ENCODE results near the gene HMGN4. TPM values are rescaled to one million over a fixed set of nuclear protein-coding genes. Genes with fewer than 3 reads are reported as not detected.
"Not testable (repeated sequence)": the region's sequence is repeated elsewhere in the genome, so short reads cannot be mapped to it uniquely, and the experiment has no call there.

The HMGN4 gene
- polyA plus RNA-seq, 1 donor from 2014 or later, result 125 TPM

- Histone ChIP-seq H3K36me3 (ENCODE audit: insufficient read depth, low read length) (no peaks in the 10 kb centered on the region), H3K79me2 (replicated peaks; ENCODE audit: insufficient read depth, low read length) (no peaks in the 10 kb centered on the region), H3K9me3 (ENCODE audit: low read length) (no peaks in the 10 kb centered on the region), H3F3A (ENCODE audit: insufficient read depth, low read length, poor library complexity, severe bottlenecking) (no peaks in the 10 kb centered on the region), H3K9ac (ENCODE audit: low read length) (no peak overlapping the region), H2AFZ (ENCODE audit: low read depth, low read length) (no peak overlapping the region), H3K4me3 (ENCODE audit: low read length) (no peak overlapping the region), H3K4me2 (ENCODE audit: low read length) (no peak overlapping the region), H4K20me1 (ENCODE audit: insufficient read depth) (no peaks in the 10 kb centered on the region), H3K27ac (ENCODE audit: low read length) (no peak overlapping the region), H3K9me2 (ENCODE audit: insufficient read depth, low read length) (no peaks in the 10 kb centered on the region), H3K27me3 (ENCODE audit: insufficient read depth, low read depth, low read length) (peaks cover 36% of the 10 kb centered on the region)
- TF ChIP-seq RAD21 (conservative IDR thresholded peaks at IDR 0.05), result no peak
- no peak for TF ChIP-seq SMC3 (conservative IDR thresholded peaks at IDR 0.05; ENCODE audit: poor library complexity)
- TF ChIP-seq TAF1 (IDR thresholded peaks at IDR 0.05; ENCODE audit: low read depth), result no peak
- TF ChIP-seq, protein P1, sequence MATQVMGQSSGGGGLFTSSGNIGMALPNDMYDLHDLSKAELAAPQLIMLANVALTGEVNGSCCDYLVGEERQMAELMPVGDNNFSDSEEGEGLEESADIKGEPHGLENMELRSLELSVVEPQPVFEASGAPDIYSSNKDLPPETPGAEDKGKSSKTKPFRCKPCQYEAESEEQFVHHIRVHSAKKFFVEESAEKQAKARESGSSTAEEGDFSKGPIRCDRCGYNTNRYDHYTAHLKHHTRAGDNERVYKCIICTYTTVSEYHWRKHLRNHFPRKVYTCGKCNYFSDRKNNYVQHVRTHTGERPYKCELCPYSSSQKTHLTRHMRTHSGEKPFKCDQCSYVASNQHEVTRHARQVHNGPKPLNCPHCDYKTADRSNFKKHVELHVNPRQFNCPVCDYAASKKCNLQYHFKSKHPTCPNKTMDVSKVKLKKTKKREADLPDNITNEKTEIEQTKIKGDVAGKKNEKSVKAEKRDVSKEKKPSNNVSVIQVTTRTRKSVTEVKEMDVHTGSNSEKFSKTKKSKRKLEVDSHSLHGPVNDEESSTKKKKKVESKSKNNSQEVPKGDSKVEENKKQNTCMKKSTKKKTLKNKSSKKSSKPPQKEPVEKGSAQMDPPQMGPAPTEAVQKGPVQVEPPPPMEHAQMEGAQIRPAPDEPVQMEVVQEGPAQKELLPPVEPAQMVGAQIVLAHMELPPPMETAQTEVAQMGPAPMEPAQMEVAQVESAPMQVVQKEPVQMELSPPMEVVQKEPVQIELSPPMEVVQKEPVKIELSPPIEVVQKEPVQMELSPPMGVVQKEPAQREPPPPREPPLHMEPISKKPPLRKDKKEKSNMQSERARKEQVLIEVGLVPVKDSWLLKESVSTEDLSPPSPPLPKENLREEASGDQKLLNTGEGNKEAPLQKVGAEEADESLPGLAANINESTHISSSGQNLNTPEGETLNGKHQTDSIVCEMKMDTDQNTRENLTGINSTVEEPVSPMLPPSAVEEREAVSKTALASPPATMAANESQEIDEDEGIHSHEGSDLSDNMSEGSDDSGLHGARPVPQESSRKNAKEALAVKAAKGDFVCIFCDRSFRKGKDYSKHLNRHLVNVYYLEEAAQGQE (IDR thresholded peaks at IDR 0.05; ENCODE audit: borderline replicate concordance), result no peak
- no peak for TF ChIP-seq EZH2 (IDR thresholded peaks at IDR 0.05; ENCODE audit: borderline replicate concordance, insufficient read depth, low read length, poor library complexity, severe bottlenecking)
- no peak for TF ChIP-seq CTCF (IDR thresholded peaks at IDR 0.05; ENCODE audit: poor library complexity, severe bottlenecking)
- no peak for TF ChIP-seq POLR2AphosphoS5 (IDR thresholded peaks at IDR 0.05)
- no peak for TF ChIP-seq EP300 (conservative IDR thresholded peaks at IDR 0.05; ENCODE audit: poor library complexity, severe bottlenecking)
- TF ChIP-seq MXI1 (conservative IDR thresholded peaks at IDR 0.05; ENCODE audit: poor library complexity, severe bottlenecking), result no peak
These were observed 35.5 kb upstream of the HMGN4 start for GRCh38 chr6:26502626-26503025.

DNA sequence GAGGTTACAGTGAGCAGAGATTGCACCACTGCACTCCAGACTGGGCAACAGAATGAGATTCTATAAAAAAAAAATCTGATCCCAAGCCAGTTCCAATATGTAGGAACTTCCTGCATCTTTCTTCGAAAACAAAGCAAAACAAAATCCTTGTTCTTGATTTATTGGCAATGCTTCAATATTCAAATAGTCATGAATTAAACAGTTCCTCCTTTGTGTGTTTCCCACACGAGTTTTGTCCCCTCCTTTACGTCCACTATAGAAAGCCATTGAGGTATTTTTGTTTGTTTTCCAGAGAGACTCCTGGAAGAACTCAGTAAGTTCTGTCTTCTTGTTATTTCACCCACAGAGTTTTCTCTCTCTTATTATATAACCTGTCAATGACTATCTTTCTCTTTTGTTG is 30.5 kb upstream of the HMGN4 start:
- H3K27ac ChIP-seq (ENCODE audit: low read length), result no peak overlapping the region
- no peak overlapping the region for H3K9ac ChIP-seq (ENCODE audit: low read length)
- H3K36me3 ChIP-seq (ENCODE audit: insufficient read depth, low read length), result no peaks in the 10 kb centered on the region
- no peaks in the 10 kb centered on the region for H3K79me2 ChIP-seq (replicated peaks; ENCODE audit: insufficient read depth, low read length)
- H4K20me1 ChIP-seq (ENCODE audit: insufficient read depth), result no peaks in the 10 kb centered on the region
- H3K4me2 ChIP-seq (ENCODE audit: low read length), result no peak overlapping the region
- H3K27me3 ChIP-seq (ENCODE audit: insufficient read depth, low read depth, low read length), result peaks cover 6% of the 10 kb centered on the region
- H3K4me3 ChIP-seq (ENCODE audit: low read length), result no peak overlapping the region
- no peak overlapping the region for H2AFZ ChIP-seq (ENCODE audit: low read depth, low read length)
- no peaks in the 10 kb centered on the region for H3K9me2 ChIP-seq (ENCODE audit: insufficient read depth, low read length)
- TF ChIP-seq POLR2AphosphoS5 (IDR thresholded peaks at IDR 0.05) (no peak), SMC3 (conservative IDR thresholded peaks at IDR 0.05; ENCODE audit: poor library complexity) (no peak), MXI1 (conservative IDR thresholded peaks at IDR 0.05; ENCODE audit: poor library complexity, severe bottlenecking) (no peak), CTCF (IDR thresholded peaks at IDR 0.05; ENCODE audit: poor library complexity, severe bottlenecking) (no peak), EP300 (conservative IDR thresholded peaks at IDR 0.05; ENCODE audit: poor library complexity, severe bottlenecking) (no peak), EZH2 (IDR thresholded peaks at IDR 0.05; ENCODE audit: borderline replicate concordance, insufficient read depth, low read length, poor library complexity, severe bottlenecking) (no peak), RAD21 (conservative IDR thresholded peaks at IDR 0.05) (no peak), TAF1 (IDR thresholded peaks at IDR 0.05; ENCODE audit: low read depth) (no peak)
- TF ChIP-seq, protein P1 (IDR thresholded peaks at IDR 0.05; ENCODE audit: borderline replicate concordance), result no peak
- no peaks in the 10 kb centered on the region for H3K9me3 ChIP-seq (ENCODE audit: low read length)
- H3F3A ChIP-seq (ENCODE audit: insufficient read depth, low read length, poor library complexity, severe bottlenecking), result no peaks in the 10 kb centered on the region

GRCh38 chr6:26511033-26511432 is 27.1 kb upstream of the HMGN4 start:
- not testable (repeated sequence) for H3K79me2 ChIP-seq (replicated peaks; ENCODE audit: insufficient read depth, low read length); H3K36me3 ChIP-seq (ENCODE audit: insufficient read depth, low read length); H3F3A ChIP-seq (ENCODE audit: insufficient read depth, low read length, poor library complexity, severe bottlenecking); H4K20me1 ChIP-seq (ENCODE audit: insufficient read depth); H3K27ac ChIP-seq (ENCODE audit: low read length); H3K9ac ChIP-seq (ENCODE audit: low read length); H3K9me2 ChIP-seq (ENCODE audit: insufficient read depth, low read length); H2AFZ ChIP-seq (ENCODE audit: low read depth, low read length); H3K4me3 ChIP-seq (ENCODE audit: low read length); H3K4me2 ChIP-seq (ENCODE audit: low read length); H3K9me3 ChIP-seq (ENCODE audit: low read length); H3K27me3 ChIP-seq (ENCODE audit: insufficient read depth, low read depth, low read length)

Data from neural cell (in vitro differentiated cells).